GM19025 (cell line): ENCODE measurements around the gene TUBGCP4.
"Not testable (repeated sequence)": the region's sequence is repeated elsewhere in the genome, so short reads cannot be mapped to it uniquely, and the experiment has no call there.

Experiments used
- ATAC-seq: cut with Tn5 transposase; IDR thresholded peaks from one replicate; pipeline ENCODE4 v1.9.1; 2021; ENCODE audit warnings: mild to moderate bottlenecking, low read depth, moderate library complexity; ENCODE audit not compliant: unreplicated experiment

The TUBGCP4 gene, protein sequence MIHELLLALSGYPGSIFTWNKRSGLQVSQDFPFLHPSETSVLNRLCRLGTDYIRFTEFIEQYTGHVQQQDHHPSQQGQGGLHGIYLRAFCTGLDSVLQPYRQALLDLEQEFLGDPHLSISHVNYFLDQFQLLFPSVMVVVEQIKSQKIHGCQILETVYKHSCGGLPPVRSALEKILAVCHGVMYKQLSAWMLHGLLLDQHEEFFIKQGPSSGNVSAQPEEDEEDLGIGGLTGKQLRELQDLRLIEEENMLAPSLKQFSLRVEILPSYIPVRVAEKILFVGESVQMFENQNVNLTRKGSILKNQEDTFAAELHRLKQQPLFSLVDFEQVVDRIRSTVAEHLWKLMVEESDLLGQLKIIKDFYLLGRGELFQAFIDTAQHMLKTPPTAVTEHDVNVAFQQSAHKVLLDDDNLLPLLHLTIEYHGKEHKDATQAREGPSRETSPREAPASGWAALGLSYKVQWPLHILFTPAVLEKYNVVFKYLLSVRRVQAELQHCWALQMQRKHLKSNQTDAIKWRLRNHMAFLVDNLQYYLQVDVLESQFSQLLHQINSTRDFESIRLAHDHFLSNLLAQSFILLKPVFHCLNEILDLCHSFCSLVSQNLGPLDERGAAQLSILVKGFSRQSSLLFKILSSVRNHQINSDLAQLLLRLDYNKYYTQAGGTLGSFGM

DNA sequence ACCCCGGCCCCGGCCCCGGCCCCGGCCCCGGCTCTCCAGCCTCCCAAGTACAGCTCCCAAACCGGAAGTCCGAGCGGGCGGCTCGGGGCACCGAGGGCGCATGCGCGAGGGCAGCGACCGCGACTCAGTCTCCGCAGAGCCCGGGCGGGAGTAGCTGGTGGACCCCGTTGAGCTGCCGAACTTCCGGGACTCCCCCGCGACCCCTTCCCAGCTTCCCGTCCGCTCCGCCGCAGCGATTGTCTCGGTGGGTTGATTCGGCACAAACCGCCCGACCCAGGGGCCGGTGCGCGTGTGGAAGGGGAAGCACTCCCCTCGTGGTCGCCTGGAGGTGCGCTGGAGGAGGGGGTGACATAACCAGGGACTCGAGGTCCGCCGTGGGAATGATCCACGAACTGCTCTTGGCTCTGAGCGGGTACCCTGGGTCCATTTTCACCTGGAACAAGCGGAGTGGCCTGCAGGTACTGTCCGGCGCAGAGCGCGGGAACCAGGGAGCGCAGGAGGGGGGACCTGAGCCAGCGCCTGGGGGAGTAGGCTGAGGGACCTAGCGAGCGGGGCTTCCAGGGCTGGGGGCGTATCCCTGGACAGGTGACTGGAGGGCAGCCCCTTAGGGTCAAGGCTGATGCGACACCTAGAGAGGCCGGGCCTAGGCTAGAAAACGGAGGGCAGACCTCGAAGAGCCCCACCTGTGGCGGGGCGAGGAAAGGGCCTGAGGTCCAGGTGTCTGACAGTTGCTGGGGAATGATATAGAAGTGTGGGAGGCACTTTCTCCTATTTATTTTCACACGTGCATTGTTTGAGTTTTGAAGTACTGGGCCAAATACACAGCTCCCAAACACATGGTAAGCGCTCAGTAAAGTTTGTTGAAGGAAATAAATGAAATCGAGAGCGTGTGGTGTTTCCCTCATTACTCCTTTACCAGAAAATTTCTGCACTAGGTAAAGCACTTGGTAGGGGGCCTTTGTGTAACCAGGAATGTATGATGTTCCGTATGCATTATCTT, at the start of gene TUBGCP4, which contains the start of gene ZSCAN29:
Gene TUBGCP4 (plus strand): TSS at position 127 of the 1,000 bp plus-strand sequence. CDS start 254 bp downstream, at position 381.
Gene ZSCAN29 (minus strand): TSS at position 69 of the 1,000 bp plus-strand sequence. CDS start 1,130 bp downstream, outside the sequence.
- peak; percentile 78 for ATAC-seq

DNA sequence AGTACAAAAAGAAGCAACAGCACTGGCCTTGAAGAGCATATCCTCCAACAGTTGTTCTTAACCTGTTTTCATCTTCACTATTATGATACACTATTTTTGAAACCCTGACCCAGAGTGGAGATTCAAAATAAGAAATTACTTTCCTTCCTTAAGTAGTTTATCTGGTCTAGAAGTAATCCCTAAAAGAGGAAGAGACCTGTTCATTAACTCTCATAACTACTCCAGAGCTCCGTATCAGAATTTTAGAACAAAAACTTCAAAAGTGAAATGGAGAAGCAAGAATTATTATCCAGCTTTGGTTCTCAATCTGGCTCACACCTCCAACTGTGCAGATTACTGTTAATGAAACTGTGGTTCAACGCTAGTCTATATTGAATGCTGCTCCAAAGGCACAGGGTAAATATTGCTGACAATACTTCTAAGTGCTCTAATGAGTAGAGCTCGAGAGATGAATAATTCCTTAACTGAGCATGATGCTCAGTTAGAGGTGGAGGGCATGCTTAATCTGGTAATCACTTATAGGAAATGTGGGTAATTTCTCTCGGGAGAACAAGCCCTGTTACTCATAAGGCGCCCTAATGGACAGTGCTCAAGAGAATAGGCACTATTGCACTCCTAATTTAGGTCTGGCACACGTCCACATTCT, 45.7 kb upstream of the TUBGCP4 start:
- no peak for ATAC-seq

DNA sequence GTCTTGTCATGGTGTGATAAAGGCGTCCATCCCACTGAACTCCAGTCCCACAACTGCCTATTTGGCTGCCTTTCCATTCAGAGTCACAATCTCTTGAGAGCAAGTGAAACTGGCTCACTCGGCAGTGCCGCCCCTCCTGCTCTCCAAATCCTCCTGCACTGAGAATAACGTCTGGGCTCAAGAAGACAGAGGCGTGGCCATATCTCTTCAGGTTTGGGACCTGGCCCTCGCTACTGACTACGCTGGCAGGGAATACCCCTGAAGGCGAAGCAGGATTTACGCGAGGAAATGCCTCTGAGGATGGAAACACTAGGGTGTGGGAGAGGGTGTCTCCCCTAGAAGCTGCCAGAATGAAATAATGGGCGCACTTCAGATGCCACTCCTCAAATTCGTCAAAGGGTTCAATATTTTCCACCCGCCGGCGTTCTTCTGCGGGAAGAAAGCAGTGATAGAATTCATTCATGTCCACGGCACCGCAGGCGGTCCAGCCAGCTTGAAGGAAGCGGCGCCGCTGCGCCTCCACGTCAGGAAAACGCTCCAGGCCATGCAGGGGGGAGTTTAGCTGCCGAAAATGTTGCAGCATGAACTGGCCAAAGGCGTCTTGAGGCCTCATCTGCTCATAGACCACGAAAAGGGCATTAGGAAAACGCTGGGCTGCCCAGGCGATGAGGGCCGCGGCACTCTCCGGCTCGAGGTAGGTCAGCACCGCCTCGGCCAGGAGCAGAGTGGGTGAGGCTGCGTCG, 41.5 kb upstream of the TUBGCP4 start:
- no peak for ATAC-seq

DNA sequence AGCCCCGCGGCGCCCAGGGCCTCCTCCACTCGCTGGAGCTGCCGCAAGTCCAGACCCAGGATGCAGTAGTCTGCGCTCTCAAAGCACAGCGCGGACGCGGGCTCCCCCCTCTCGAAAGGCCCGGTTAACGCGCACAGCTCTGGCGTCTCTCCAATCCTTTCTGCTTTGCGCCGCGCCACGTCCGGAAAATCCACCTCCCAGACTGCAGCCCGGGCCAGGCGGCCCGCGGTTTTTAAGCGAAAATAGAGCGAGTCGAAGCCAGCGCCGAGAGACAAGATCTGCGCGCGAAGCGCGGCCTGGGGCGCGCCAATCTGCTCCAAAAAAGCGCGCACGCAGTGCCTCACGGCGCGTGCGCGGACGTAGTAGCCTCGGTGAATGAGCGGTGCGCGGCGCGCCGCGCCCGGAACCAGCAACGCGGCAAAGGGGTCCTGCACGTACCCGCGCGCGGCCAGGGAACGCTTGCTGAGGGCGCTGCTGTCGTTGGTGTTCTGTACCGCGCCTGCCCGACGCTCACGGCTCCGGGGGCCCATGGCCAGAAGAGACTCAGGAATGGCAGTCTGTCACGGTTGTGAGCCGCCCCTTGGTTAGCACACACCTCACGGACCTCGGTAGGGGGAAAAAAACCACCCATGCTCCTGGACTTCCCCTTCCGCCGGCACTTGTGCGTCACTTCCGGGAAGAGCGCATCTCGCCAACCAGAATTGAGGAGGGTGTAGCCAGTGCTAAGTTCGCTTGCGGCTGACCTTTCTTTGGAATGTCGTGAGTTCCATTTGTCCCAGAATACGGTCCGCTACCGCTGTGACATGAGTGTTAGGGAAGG, 40.7 kb upstream of the TUBGCP4 start, which contains the start of gene LCMT2:
Gene LCMT2 (minus strand): TSS at position 614 of the 820 bp plus-strand sequence. CDS start 84 bp downstream, at position 530.
- peak; percentile 88 for ATAC-seq

DNA sequence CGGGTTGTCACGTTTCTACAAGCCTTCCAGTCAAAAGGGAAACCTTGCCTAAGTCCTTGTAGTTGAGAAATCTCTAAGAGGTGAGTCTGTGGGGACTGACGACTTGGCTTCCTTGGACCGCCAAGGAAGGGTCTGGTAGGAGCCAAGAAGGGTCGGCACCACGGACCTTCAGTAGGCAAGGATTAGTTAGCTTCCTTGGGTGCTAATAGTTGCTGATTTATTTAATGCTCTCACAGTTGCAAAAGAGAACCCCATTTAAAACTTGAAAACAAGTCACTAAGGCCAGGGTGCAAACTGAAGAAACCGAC, 40.2 kb upstream of the TUBGCP4 start:
- peak; percentile 24 for ATAC-seq

DNA sequence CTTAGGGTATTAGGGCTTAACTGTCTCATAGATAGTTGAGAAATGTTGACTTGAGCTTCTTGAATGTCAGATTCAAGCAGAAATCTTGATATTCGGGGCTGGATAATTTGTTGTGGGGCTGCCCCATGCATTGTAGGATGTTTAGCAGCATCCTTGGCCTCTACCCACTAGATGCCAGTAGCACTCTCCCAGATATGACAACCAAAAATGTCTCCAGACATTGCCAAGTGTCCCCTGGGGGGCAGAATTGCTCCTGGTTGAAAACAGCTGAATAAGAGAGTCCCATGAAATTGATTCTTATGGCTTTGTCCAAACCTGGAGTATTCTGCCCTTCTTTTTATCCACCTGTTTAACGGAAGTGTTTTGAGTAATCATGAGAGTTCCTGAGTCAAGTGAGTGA, 24.6 kb upstream of the TUBGCP4 start:
- no peak for ATAC-seq

DNA sequence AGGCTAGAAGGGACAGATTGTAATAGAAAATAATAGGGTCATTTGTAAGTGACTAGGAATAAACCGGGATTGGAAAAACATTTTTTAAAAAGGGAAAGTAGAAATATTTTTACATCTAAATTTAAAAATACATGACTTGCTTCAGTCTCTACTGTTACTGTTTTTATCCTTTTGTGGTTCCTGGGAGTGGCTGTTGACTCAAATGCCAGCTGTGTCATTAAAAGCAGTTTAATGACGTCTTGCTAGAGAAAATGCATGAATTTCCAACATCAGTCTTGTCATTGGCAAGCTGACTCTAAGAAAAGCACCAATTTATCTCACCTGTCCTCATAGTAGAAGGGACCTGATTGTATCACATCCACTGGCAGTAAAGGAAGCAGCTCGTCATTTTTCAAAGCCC, 23.8 kb upstream of the TUBGCP4 start:
- ATAC-seq: no peak

DNA sequence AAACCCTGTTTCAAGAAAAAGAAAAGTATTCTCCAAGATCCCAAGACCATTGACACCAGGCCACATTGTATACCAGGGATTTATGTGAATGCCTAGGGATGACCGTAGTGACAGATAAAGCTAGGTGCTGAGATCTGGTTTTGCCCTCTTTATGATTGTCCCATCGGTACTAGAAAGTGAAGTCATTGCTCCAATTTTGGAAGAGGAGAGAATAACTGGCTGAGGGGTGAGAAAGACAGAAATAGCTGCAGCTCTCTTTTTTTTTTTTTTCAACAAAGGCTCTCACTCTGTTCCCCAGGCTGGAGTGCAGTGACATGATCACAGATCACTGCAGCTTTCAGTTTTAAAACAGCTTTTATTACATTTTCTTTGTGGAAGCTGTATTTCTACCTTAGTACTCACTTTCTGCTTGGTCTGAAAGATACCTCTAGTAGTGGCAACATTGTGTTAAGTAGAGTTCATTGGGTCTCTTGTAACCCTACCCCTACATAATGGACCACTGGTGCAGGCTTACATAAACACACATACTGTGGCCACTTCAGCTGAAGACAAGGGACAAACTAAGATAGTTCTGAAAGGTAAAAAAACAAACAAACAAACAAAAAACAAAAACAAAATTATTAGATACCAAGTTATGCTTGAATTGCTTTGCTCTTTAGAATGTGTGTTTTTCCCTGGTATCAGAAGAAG, 18.1 kb upstream of the TUBGCP4 start:
- ATAC-seq: no peak

DNA sequence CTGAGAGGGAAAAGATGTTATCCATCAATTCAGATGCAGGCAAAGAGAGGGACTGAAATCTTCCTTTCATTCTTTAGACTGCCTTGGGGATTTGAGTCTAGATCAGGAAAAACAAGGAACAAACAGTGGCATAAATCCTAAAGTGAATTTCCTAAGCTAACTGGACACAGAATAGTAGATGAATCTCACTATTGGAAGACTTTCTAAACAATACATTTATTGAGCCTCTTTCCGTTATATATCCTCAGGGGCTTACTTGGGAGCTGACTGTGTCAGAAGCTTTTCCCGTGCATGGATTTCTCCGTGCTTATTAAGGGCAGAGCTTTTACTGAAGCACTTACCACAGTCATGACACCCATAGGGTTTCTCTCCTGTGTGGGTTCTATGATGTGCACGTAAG, 10.1 kb upstream of the TUBGCP4 start:
- ATAC-seq: no peak

DNA sequence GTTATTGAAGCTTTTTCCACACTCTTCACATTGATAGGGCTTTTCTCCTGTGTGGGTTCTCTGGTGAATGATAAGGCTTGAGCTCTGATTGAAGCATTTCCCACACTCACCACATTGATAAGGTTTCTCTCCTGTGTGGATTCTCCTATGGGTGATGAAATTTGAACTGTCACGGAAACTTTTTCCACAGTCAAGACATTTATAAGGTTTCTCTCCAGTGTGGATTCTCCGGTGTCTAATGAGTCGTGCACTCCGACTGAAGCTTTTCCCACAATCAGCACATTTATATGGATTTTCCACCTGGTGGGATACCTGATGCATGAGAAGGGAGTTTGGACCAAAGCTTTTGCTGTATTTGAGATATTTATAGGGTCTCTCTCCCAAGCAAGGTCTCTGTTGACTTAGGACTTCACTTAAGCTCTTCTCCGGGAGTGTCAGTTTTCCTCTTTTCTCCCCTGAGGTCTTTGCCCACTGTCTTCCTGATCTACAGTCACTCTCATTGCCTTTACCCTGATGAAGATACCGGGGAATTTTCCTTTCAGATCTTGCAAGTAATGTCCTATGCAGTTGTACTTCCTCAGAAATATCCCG, 9.5 kb upstream of the TUBGCP4 start:
- no peak for ATAC-seq

DNA sequence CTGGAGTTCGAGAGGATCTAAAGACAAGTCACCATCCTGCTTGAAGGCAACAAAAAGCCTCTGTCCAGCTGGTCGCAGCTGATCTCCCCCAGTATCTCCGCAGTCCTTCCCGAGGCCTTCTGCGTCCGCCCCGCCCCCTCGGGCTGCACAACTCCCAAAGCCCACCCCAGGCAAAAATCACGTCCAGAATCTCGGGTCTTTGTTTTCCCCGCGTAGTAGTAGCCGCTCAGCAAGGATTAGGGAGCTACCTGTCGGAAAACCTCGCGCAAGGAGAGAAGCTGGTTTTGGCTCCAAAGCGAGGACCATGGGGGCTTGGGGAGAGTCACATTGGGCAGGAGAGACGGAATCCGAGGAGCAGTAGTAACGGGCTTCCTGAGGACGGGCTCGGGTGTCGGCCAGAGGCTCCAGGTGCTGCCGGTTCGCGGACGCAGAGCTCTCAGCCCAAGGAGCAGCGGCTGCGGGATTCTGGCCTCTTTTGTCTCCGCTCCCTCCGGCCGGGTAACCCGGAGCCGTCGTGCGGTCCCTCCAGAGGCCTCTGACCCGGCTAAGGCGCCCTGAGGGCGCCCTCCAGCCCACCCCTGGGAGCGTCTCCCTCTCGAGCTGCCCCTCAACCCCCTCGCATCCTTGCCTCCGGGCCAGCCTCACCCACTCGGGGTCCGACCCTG, 459 bp upstream of the TUBGCP4 start:
- ATAC-seq: peak; percentile 41

DNA sequence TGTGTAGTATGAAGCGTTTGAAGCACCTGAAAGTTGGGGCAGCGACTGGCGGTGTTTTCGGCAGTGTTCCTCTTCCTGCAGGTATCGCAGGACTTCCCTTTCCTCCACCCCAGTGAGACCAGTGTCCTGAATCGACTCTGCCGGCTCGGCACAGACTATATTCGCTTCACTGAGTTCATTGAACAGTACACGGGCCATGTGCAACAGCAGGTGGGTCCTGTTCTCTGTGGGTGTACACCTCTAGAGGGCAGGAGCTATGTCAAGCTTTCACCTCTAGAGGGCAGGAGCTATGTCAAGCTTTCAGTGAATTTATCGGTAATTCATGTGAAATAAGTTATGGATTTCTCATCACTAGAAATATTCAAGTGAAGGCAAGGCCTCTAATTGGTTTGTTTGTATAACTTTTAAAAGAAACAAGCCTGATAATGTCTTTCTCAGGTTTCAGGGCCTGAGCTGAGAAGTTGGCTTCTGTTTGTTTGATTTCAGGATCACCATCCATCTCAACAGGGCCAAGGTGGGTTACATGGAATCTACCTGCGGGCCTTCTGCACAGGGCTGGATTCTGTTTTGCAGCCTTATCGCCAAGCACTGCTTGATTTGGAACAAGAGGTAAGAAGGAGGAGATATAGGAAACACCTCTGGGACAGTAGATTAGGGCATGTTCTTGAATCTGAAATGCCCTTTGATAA, 5.3 kb downstream of the TUBGCP4 start:
- no peak for ATAC-seq

DNA sequence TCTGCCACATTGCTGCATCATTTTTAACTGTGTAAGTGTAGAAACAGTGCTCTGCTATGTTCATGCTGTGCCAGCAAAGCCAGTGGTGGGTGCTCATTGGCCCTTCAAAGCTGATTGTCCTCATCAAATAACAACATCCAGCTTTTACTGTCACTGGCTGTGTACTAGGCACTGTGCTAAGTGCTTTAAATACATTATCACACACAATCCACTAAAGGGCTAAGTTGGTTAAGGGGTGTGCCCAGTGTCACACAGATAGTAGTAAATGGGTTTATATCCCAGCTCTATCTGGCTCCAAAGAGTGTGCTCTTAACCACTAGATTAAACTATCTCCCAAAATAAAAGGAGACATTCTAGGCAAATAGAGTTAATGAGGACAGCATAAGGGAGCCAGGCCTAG, 7.7 kb downstream of the TUBGCP4 start:
- no peak for ATAC-seq

DNA sequence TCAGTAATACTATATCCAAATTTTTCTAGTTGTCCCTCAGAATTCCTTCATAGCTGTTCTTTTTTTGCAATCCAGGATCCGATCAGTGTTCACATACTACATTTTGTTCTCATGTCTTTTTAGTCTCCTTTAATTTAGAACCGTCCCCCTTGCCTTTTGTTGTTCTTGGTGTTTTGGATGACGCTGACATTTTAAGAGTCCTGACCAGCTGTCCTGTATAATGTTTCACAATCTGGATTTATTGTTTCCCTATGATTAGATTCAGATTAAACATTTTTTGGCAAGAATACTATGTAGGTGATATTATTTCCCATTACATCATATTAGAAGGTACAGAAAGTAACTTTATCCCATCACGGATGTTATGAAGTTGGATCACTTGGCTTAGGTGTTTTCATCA, 11.4 kb downstream of the TUBGCP4 start:
- ATAC-seq: no peak

DNA sequence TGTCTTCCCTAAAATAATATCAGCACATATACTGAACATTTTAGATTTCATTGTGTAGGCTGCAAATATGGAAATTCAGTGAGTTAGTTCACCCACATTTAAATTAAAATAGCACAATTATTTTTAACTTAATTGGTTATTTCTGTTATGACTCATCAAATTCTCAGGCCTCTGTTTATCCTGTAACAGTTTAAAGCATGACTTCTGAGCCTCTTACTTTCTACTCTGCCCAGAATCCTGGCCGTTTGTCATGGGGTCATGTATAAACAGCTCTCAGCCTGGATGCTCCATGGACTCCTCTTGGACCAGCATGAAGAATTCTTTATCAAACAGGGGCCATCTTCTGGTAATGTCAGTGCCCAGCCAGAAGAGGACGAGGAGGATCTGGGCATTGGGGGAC, 12.2 kb downstream of the TUBGCP4 start:
- ATAC-seq: no peak

DNA sequence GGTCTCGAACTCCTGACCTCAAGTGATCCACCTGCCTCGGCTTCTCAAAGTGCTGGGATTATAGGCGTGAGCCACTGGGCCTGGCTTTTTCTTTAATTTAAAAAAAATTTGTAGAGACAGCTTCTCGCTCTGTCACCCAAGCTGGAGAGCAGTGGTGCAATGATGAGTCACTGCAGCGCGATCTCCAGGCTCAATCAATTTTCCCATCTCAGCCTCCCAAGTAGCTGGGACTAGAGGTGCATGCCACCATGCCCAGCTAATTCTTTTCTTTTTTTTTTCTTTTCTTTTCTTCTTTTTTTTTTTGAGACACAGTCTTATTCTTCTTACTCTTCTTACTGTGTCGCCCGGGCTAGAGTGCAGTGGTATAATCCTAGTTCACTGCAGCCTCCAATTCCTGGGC, 19.8 kb downstream of the TUBGCP4 start:
- ATAC-seq: no peak

DNA sequence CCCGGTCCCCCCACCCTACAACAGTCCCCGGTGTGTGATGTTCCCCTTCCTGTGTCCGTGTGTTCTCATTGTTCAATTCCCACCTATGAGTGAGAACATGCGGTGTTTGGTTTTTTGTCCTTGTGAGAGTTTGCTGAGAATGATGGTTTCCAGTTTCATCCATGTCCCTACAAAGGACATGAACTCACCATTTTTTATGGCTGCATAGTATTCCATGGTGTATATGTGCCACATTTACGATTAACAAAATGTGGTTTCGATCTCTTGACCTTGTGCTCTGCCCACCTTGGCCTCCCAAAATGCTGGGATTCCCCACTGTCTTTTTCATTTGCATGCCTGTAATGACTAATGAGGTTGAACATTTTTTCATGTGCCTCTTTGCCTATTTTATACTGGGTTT, 22.7 kb downstream of the TUBGCP4 start:
- not testable (repeated sequence) for ATAC-seq
